ENCODE measurements around the gene HSBP1. TPM values are rescaled to one million over a fixed set of nuclear protein-coding genes. Genes with fewer than 3 reads are reported as not detected.

The HSBP1 gene
- total and polyA plus RNA-seq, 2 of the 13 experiments (the other 11 are each of a cell fraction or from before 2014, with no cell fraction given), result 249 to 292 TPM

GRCh38 chr16:83813823-83814658, 6.3 kb downstream of the HSBP1 start (continued):
- TF ChIP-seq ZBED4 (CRISPR knock-in tag; IDR thresholded peaks at IDR 0.05; ENCODE audit: borderline replicate concordance), result no peak
- no peak for TF ChIP-seq PAF1 (CRISPR knock-in tag; IDR thresholded peaks at IDR 0.05)
- TF ChIP-seq ZNF354B (CRISPR knock-in tag; IDR thresholded peaks at IDR 0.05), result no peak
- no peak for TF ChIP-seq YY1 (IDR thresholded peaks at IDR 0.05; ENCODE audit: insufficient read depth, insufficient replicate concordance, low read depth, low read length)
- no peak for TF ChIP-seq ZNF879 (CRISPR knock-in tag; IDR thresholded peaks at IDR 0.05)
- TF ChIP-seq ELF1 (CRISPR knock-in tag; IDR thresholded peaks at IDR 0.05), result no peak
- no peak for TF ChIP-seq ZNF629 (CRISPR knock-in tag; conservative IDR thresholded peaks at IDR 0.05)
- TF ChIP-seq ZNF543 (CRISPR knock-in tag; IDR thresholded peaks at IDR 0.05), result no peak
- TF ChIP-seq MED8 (CRISPR knock-in tag; IDR thresholded peaks at IDR 0.05; ENCODE audit: insufficient replicate concordance), result no peak
- TF ChIP-seq LCORL (IDR thresholded peaks at IDR 0.05), result no peak
- TF ChIP-seq LCORL (CRISPR knock-in tag; IDR thresholded peaks at IDR 0.05), result no peak
- TF ChIP-seq ZNF720 (CRISPR knock-in tag; IDR thresholded peaks at IDR 0.05), result no peak
- no peak for TF ChIP-seq ZNF329 (CRISPR knock-in tag; IDR thresholded peaks at IDR 0.05; ENCODE audit: low read depth)
- 0 out of 2 replicates have a peak, but pooled peaks have one; percentile 23 for TF ChIP-seq HDAC1 (CRISPR knock-in tag; IDR thresholded peaks at IDR 0.05)
- TF ChIP-seq ZFP91 (CRISPR knock-in tag; IDR thresholded peaks at IDR 0.05; ENCODE audit: borderline replicate concordance), result peak; percentile 34; the same call in 1 of the 2 replicates
- TF ChIP-seq KDM1A (CRISPR knock-in tag; IDR thresholded peaks at IDR 0.05), result no peak
- TF ChIP-seq MXD3 (CRISPR knock-in tag; IDR thresholded peaks at IDR 0.05), result no peak
- no peak for TF ChIP-seq TRIM24 (CRISPR knock-in tag; IDR thresholded peaks at IDR 0.05)
- peak; percentile 49; the same call in 1 of the 2 replicates for TF ChIP-seq ZNF768 (CRISPR knock-in tag; IDR thresholded peaks at IDR 0.05)
- no peak for TF ChIP-seq ATF4 (CRISPR knock-in tag; IDR thresholded peaks at IDR 0.05)
- TF ChIP-seq ZNF432 (CRISPR knock-in tag; IDR thresholded peaks at IDR 0.05; ENCODE audit: borderline replicate concordance), result no peak
- no peak for TF ChIP-seq MAZ (IDR thresholded peaks at IDR 0.05; ENCODE audit: borderline replicate concordance, low read depth, low read length)
- TF ChIP-seq MAZ (CRISPR knock-in tag; IDR thresholded peaks at IDR 0.05; ENCODE audit: low read depth), result 0 out of 2 replicates have a peak, but pooled peaks have one; percentile 6
- peak; percentile 94 for TF ChIP-seq TEAD3 (CRISPR knock-in tag; optimal IDR thresholded peaks at IDR 0.05; ENCODE audit: borderline replicate concordance)
- peak; percentile 78 for TF ChIP-seq GATAD2A (CRISPR knock-in tag; IDR thresholded peaks at IDR 0.05)
